Peyer's patch (tissue), 4 donors: ENCODE results near the gene CARM1.
A peak's percentile ranks its signal among the peaks of the same experiment; 100 is the strongest.

ENCODE experiments used
- CTCF ChIP-seq, 6 experiments: fragments of 450-650 bp in 4 of 6; fragments of 200-600 bp in 2 of 6; sonication (generic) in 1 of 6; IDR thresholded peaks; one replicate each; pipeline ENCODE4 v1.5.1; 2017 to 2019; ENCODE audit warnings: antibody characterized with exemption in 6 of 6, mild to moderate bottlenecking in 3 of 6, moderate library complexity in 1 of 6
- POLR2A ChIP-seq, 2 donors: fragments of 450-650 bp; IDR thresholded peaks; one replicate each; pipeline ENCODE4 v1.5.1; 2017; ENCODE audit warnings: antibody characterized with exemption in 2 of 2, mild to moderate bottlenecking in 2 of 2, moderate library complexity in 2 of 2

- TF ChIP-seq CTCF (IDR thresholded peaks at IDR 0.05), result peak in 1 of 6 experiments; percentile 13
- peak in 1 of 2 donors; percentile 16 for TF ChIP-seq POLR2A (IDR thresholded peaks at IDR 0.05)
Observed at GRCh38 chr19:10899151-10899653, 27.8 kb downstream of the CARM1 start.
